Fibroblast of villous mesenchyme (primary cell): ENCODE results near the gene TMEM97. TPM values are rescaled to one million over a fixed set of nuclear protein-coding genes. Genes with fewer than 3 reads are reported as not detected.

Source experiments
- DNase-seq: peaks from one replicate; pipeline ENCODE4 v3.0.0-alpha.2; 2010; ENCODE audit warnings: low read depth
- H3K4me3 ChIP-seq: 2 replicates; pipeline ENCODE4 v1.5.1; 2011; ENCODE audit warnings: low read depth, mild to moderate bottlenecking, low read length
- total RNA-seq: library from RNA; depleted of rRNA; stranded (reverse); fragments of >200 nt; gene quantifications from 2 replicates; pipeline ENCODE4 v1.2.3, GENCODE V29; 2012
- TF ChIP-seq, protein P1 (sequence below): IDR thresholded peaks from 2 replicates; pipeline ENCODE4 v1.5.1; 2012; ENCODE audit warnings: low read depth, mild to moderate bottlenecking, low read length; ENCODE audit not compliant: insufficient read depth

The TMEM97 gene
- total RNA-seq, 1 donor: 47.1 TPM

DNA sequence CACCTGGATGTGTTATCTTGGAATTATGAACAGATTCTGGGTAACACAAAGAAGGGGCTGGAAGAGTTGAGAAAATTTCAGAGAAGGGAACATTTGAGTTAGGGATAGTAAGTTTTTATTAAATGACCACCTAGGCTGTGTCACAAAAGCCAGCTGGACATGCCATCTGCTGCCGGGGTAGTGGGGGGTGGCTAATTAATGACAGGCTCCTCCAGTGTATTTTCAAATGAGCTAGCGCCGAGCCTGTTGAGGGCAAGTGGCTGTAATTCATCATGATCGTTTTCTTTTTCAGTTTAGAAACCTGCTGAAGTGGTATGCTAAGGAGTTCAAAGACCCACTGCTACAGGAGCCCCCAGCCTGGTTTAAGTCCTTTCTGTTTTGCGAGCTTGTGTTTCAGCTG is 6.2 kb downstream of the TMEM97 start:
- no peak overlapping the region for H3K4me3 ChIP-seq
- DNase-seq: no peak
- TF ChIP-seq, protein P1, sequence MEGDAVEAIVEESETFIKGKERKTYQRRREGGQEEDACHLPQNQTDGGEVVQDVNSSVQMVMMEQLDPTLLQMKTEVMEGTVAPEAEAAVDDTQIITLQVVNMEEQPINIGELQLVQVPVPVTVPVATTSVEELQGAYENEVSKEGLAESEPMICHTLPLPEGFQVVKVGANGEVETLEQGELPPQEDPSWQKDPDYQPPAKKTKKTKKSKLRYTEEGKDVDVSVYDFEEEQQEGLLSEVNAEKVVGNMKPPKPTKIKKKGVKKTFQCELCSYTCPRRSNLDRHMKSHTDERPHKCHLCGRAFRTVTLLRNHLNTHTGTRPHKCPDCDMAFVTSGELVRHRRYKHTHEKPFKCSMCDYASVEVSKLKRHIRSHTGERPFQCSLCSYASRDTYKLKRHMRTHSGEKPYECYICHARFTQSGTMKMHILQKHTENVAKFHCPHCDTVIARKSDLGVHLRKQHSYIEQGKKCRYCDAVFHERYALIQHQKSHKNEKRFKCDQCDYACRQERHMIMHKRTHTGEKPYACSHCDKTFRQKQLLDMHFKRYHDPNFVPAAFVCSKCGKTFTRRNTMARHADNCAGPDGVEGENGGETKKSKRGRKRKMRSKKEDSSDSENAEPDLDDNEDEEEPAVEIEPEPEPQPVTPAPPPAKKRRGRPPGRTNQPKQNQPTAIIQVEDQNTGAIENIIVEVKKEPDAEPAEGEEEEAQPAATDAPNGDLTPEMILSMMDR: no peak

DNA sequence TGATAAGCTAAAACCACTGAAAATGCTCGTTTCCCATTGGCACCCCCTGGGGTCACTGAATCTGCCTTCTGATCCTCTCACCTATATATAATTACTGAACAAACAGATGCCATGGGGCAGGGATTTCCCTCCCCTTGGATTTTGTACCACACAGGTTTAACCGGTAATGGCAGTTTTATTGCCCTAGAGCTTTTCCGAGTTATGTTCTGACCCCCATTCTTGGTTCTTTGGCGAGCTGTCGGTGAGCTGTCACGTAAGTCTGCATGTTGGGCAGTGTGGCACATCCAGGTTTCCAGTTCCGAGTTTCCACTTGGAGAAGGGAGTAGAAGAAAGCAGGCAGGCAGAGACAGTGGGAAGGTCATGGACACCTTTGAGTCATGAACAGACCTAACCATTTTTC is 7.1 kb downstream of the TMEM97 start:
- TF ChIP-seq, protein P1: no peak
- no peak overlapping the region for H3K4me3 ChIP-seq
- DNase-seq: no peak

DNA sequence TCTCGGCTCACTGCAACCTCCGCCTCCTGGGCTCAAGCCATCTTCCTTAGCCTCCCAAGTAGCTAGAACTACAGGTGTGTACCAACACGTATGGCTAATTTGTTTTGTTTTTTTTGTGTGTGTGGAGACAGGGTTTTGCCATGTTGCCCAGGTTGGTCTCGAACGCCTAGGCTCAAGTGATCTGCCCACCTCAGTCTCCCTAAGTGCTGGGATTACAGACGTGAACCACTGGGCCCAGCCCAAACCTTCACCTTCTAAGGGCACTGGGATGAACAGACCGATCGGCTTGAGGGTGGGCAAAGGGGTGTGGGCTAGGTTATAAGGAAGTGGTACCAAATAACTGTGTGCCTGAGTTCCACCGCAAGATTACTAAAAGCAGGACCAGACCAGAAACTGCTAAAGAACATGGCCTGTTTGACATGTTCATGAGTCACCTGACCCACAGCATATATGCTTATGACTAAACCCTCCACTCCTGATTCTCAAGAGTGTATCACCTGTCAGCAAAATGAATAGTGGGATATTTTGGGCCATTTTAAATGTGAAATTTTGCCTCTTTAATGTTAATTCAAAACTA is 8.1 kb downstream of the TMEM97 start:
- TF ChIP-seq, protein P1: no peak
- no peak for DNase-seq

DNA sequence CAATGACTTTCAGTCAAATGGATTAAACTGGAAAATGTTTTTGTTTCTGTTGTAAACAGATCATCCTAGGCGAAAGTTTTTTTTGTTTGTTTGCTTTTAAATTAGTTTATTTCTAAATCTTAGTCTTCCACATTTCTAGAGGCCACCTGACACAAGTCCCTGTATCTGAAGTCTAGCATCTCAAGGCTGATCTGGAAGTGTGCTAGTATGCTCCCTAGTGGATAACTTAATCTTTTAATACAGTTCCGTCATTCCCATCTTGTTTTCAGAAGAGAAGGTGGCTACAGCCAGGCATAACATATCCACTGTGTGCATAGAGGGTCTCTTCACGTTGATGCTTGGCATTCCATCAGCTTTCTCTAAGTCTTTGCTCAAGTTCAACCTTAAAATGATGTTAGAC is 8.7 kb downstream of the TMEM97 start:
- TF ChIP-seq, protein P1: no peak
- H3K4me3 ChIP-seq: no peak overlapping the region
- peak; percentile 34 for DNase-seq

More for the DNA sequence above, 8.1 kb downstream of the TMEM97 start:
- no peak overlapping the region for H3K4me3 ChIP-seq

DNA sequence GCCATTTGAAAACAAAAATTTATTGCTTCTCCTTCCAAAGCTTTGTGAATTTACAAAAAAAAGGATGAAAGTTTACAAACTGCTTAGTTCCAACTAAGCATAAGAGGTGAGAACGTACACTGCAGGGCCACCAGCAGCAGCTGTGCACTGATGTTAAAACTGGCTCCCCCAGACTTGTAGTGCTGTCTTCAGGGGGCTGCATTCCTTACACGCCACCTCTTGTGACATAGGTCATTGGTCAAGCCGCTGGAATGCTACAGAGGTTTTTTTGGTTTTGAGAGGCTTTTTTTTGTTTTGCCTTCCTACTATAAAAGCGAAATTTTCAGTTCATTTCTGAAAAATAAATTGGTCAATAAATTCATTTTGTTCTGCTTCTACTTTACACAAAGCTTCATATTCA is 9.3 kb downstream of the TMEM97 start:
- H3K4me3 ChIP-seq: no peak overlapping the region
- DNase-seq: peak; percentile 52
- TF ChIP-seq, protein P1: no peak

DNA sequence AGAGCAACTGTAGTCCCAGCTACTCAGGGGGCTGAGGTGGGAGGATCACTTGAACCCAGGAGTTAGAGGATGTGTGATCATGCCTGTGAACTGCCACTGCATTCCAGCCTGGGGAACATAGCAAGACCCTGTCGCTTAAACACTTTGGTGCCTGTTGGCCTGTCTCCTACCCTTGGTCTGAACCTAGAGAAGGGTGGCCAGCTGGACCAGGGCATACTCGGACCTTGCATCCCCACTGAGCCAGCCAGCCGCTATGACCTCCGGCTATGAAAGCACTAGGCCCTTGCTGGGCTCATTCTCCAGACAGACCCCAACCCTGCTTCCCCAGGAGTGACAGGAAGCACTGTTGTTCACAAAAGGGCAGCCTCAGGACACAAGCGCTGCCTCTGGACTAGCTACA is 11.7 kb downstream of the TMEM97 start:
- DNase-seq: no peak
- no peak overlapping the region for H3K4me3 ChIP-seq
- TF ChIP-seq, protein P1: no peak

DNA sequence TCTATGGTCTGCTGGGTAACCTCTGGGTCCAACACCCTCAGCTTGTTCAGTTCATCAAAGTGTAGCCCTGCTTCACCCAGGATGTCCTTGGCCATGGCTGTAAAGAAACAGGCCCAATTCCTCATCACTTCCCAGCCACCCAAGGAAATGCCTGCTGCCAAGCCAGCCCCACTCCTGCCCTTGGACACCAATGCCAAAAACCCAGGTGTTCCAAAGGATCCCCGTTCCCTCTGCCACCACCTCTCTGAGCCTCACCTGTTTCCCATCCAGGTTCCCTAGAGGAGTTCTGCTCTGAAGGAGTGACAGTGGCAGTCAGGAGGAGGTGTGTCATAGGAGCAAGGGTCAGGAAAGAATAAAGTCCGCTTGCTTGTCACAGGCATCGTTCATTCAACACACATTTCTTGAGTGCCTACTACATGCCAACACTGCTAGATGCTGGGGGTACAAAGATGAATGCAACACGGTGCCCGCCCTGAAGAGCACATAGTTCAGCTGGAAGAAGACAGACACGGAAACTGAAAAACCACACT is 13.0 kb downstream of the TMEM97 start:
- TF ChIP-seq, protein P1: no peak
- no peak for DNase-seq

More for the DNA sequence above, 13.0 kb downstream of the TMEM97 start:
- H3K4me3 ChIP-seq: no peak overlapping the region
